Cardiac fibroblast (primary cell): ENCODE data around the gene GTPBP4.

Source experiments
- DNase-seq, 2 donors: peaks; one replicate each; pipeline versions ENCODE4 v3.0.0 to v3.0.0-alpha.2; 2010; ENCODE audit warnings: low read depth in 2 of 2
- H3K4me3 ChIP-seq, 2 donors: replicated peaks in 1 of 2; 1 replicate in 1 of 2; 2 replicates in 1 of 2; pipeline ENCODE4 v1.5.1; 2011; ENCODE audit warnings: low read depth in 2 of 2, low read length in 2 of 2, mild to moderate bottlenecking in 2 of 2, moderate library complexity in 1 of 2
- CTCF ChIP-seq: IDR thresholded peaks from one replicate; pipeline ENCODE4 v1.5.1; 2011; ENCODE audit warnings: low read depth, mild to moderate bottlenecking, low read length, inconsistent platforms

Gene GTPBP4

GRCh38 chr10:988667-989545 is 672 bp downstream of the GTPBP4 start:
- no peak for TF ChIP-seq CTCF
- H3K4me3 ChIP-seq: peak overlapping the region; percentile 97 to 99
- DNase-seq: peak; percentile 28 to 56

GRCh38 chr10:990808-991207 is 2.6 kb downstream of the GTPBP4 start:
- no peak for DNase-seq

GRCh38 chr10:992467-992866 is 4.2 kb downstream of the GTPBP4 start:
- DNase-seq: no peak
- H3K4me3 ChIP-seq: no peak overlapping the region
- no peak for TF ChIP-seq CTCF

More at GRCh38 chr10:990808-991207, 2.6 kb downstream of the GTPBP4 start:
- no peak overlapping the region for H3K4me3 ChIP-seq
- no peak for TF ChIP-seq CTCF

- no peak for TF ChIP-seq CTCF
- peak in 1 of 2 donors; percentile 15 for DNase-seq
- no peak overlapping the region for H3K4me3 ChIP-seq
These were observed 4.6 kb downstream of the GTPBP4 start for GRCh38 chr10:992871-993270.

GRCh38 chr10:994836-995558 is 6.8 kb downstream of the GTPBP4 start:
- no peak overlapping the region for H3K4me3 ChIP-seq
- TF ChIP-seq CTCF: no peak
- DNase-seq: no peak

GRCh38 chr10:995559-995926 is 7.3 kb downstream of the GTPBP4 start:
- DNase-seq: no peak
- no peak for TF ChIP-seq CTCF

More at GRCh38 chr10:995559-995926, 7.3 kb downstream of the GTPBP4 start:
- H3K4me3 ChIP-seq: no peak overlapping the region
